Effector memory CD8-positive, alpha-beta T cell (primary cell): ENCODE measurements around the gene SLC39A3.

ENCODE experiments used
- ATAC-seq: fragments of 150-1000 bp; cut with Tn5 transposase; replicated peaks from 2 replicates; pipeline ENCODE4 v1.10.0; 2021; ENCODE audit warnings: mild to moderate bottlenecking, moderate library complexity
- DNase-seq, 3 experiments: peaks; one replicate each; pipeline ENCODE4 v3.0.0; 2021
- H3K27ac Mint-ChIP-seq, 2 donors: one replicate each; pipeline ENCODE4 v1.8.0; 2022; ENCODE audit warnings: mild to moderate bottlenecking in 2 of 2, mixed read lengths in 2 of 2, moderate library complexity in 2 of 2
- H3K27me3 Mint-ChIP-seq, 2 donors: one replicate each; pipeline ENCODE4 v1.8.0; 2022; ENCODE audit warnings: mixed read lengths in 2 of 2
- H3K36me3 Mint-ChIP-seq: one replicate; pipeline ENCODE4 v1.8.0; 2022; ENCODE audit warnings: mild to moderate bottlenecking, moderate library complexity, mixed read lengths; ENCODE audit not compliant: insufficient read depth
- H3K4me1 Mint-ChIP-seq, 2 donors: one replicate each; pipeline ENCODE4 v1.8.0; 2022; ENCODE audit warnings: low read depth in 2 of 2, mixed read lengths in 2 of 2
- H3K4me3 Mint-ChIP-seq, 2 donors: one replicate each; pipeline ENCODE4 v1.8.0; 2022; ENCODE audit warnings: mild to moderate bottlenecking in 2 of 2, mixed read lengths in 2 of 2, moderate library complexity in 2 of 2
- H3K9me3 Mint-ChIP-seq, 2 donors: one replicate each; pipeline ENCODE4 v1.8.0; 2022; ENCODE audit warnings: mixed read lengths in 2 of 2

Gene SLC39A3

DNA sequence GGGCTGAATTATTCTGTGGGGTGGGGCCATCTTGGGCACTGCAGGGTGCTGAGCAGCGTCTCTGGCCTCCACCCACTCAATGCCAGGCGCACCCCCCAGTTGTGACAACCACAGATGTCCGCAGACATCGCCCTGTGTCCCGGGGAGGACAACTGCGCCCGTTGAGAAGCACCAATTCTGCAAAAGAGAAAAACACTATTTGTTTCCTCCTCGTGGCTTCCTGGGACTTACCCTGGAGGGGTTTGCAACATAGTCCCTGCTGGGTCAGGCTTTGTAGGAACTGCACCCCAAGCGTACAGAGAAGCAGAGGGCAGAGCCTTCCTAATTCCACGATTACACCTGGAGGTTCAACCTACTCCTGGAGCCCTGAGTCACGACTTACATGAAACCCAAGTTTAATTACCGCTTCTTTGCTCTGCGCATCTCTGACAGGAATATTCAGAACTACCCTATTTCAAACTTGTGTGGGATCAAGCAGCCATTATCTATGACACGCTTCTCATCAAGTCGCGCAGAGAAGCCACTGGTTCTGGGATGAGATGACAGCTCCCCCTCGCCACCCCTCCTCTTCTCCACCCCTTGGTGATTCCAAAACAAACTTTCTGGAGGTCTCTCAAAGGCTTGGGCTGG, 11.1 kb upstream of the SLC39A3 start:
- H3K9me3 Mint-ChIP-seq: no peaks in the 10 kb centered on the region

DNA sequence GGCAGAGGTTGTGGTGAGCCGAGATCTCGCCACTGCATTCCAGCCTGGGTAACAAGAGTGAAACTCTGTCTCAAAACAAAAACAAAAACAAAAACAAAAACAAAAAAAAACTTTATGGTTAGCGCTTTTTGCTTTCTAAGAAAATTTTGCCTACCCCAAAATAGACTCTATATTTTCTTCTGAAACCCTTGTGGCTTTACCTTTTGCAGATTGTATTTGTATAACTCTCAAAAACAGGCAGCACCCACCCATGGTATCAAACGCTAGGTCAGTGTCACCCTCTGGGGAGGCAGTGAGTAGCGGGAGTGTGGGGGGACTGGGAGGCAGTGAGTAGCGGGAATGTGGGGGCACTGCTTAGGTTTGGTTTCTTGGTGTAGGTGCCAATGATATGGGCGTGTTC, 7.5 kb upstream of the SLC39A3 start:
- H3K36me3 Mint-ChIP-seq: peaks cover 3% of the 10 kb centered on the region

More for the DNA sequence above, 11.1 kb upstream of the SLC39A3 start:
- no peak overlapping the region for H3K4me3 Mint-ChIP-seq
- ATAC-seq: no peak
- peaks cover 0 to 3% of the 10 kb centered on the region in 2 donors for H3K4me1 Mint-ChIP-seq
- peaks cover 0 to 1% of the 10 kb centered on the region in 2 donors for H3K27me3 Mint-ChIP-seq
- H3K27ac Mint-ChIP-seq: no peak overlapping the region
- peaks cover 3% of the 10 kb centered on the region for H3K36me3 Mint-ChIP-seq
- DNase-seq: no peak

DNA sequence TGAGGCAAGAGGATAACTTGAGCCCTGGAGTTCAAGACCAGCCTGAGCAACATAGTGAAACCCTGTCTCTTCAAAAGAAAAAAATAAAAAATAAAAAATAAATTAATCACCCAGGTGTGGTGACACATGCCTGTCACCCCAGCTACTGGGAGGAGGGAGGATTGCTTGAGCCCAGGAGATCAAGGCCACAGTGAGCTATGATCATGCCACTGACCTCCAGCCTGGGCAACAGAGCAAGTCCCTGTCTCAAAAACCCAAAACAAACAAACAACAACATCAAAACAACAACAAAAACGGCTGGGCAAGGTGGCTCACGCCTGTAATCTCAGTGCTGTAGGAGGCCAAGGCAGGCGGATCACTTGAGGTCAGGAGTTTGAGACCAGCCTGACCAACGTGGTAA, 4.3 kb upstream of the SLC39A3 start:
- Mint-ChIP-seq H3K27me3 (peaks cover 20 to 40% of the 10 kb centered on the region in 2 donors), H3K4me1 (peaks cover 4 to 9% of the 10 kb centered on the region in 2 donors), H3K36me3 (peaks cover 7% of the 10 kb centered on the region), H3K9me3 (no peaks in the 10 kb centered on the region), H3K27ac (no peak overlapping the region), H3K4me3 (no peak overlapping the region)
- ATAC-seq (no peak), DNase-seq (no peak)

More for the DNA sequence above, 7.5 kb upstream of the SLC39A3 start:
- no peak for ATAC-seq
- Mint-ChIP-seq H3K4me3 (no peak overlapping the region), H3K9me3 (no peaks in the 10 kb centered on the region), H3K4me1 (peaks cover 0 to 3% of the 10 kb centered on the region in 2 donors), H3K27ac (no peak overlapping the region), H3K27me3 (peaks cover 12 to 26% of the 10 kb centered on the region in 2 donors)
- no peak for DNase-seq

DNA sequence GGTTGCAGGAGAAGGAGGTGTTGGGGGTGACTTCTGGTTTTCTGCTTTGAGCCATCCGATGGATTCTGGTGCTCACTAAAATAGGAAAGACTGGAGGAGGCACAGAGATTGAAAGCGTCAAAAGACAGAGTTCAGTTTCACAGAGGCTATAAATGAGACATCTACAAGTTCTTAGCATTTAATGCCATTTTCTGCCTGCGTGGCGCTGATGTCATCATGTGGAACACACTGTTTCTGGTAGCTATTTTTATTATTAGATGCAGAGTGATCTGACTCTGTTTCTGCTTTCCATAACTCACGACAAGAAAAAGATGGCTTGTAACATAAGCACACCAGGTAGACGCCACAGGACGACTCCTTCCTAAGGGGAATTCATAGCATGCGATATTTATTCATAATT, 3.3 kb upstream of the SLC39A3 start:
- H3K4me3 Mint-ChIP-seq: no peak overlapping the region

DNA sequence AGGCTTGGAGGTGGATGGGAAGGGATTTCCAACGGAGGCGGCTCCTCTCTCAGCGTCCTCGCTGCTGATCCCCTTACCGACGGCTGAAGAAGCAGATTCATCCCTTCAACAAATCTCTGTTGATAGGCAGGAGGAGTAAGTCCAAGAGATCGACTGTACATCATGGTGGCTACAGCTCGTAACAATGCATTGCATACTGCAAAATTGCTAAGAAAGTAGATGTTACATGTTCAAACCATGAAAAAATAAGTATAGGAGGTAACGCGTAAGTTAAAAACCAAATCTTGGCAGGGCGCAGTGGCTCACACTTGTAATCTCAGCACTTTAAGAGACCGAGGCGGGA, 468 bp upstream of the SLC39A3 start:
- no peaks in the 10 kb centered on the region for H3K9me3 Mint-ChIP-seq
- peak overlapping the region; percentile 16 to 71 for H3K27ac Mint-ChIP-seq
- ATAC-seq (no peak), DNase-seq (no peak)
- H3K4me1 Mint-ChIP-seq: peaks cover 14 to 19% of the 10 kb centered on the region in 2 donors
- peaks cover 20 to 32% of the 10 kb centered on the region in 2 donors for H3K27me3 Mint-ChIP-seq
- peak overlapping the region; percentile 82 to 88 for H3K4me3 Mint-ChIP-seq
- peaks cover 13% of the 10 kb centered on the region for H3K36me3 Mint-ChIP-seq

More for the DNA sequence above, 3.3 kb upstream of the SLC39A3 start:
- no peak for ATAC-seq
- Mint-ChIP-seq H3K9me3 (no peaks in the 10 kb centered on the region), H3K36me3 (peaks cover 7% of the 10 kb centered on the region), H3K4me1 (peaks cover 11 to 14% of the 10 kb centered on the region in 2 donors), H3K27me3 (peaks cover 20 to 40% of the 10 kb centered on the region in 2 donors), H3K27ac (no peak overlapping the region)
- no peak for DNase-seq

DNA sequence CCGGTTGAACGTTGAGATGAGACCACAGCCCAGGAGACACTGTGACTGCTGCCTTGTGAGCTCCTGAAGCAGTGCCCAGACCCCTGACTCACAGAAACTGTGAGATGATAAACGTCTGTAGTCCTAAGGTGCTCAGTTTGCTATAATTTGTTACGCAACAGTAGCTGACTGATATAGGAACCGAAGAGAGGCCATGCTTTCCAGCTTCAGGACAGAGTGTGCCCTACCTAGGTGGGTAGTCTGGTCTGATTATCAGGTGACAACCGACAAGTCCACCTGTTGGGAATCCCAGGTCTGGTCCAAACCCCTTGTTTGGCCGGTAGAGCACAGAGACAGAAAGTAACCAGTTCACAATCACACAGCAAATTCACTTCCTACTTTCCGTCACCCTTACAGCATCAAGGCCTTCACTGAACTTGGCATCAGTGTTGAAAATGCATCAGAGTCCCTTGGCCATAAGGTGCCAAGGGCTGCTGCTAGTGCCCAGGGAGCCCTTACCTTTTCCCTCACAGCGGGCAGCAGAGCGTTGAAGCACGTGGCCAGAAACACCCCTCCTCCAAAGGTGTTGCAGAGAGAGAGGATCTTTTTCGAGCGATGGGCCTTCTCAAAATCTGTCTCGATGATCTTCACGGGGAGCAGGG, 3.1 kb downstream of the SLC39A3 start:
- Mint-ChIP-seq H3K36me3 (peaks cover 16% of the 10 kb centered on the region), H3K27ac (no peak overlapping the region), H3K4me3 (no peak overlapping the region), H3K27me3 (peaks cover 1 to 7% of the 10 kb centered on the region in 2 donors), H3K4me1 (peaks cover 21 to 27% of the 10 kb centered on the region in 2 donors), H3K9me3 (no peaks in the 10 kb centered on the region)
- DNase-seq (no peak), ATAC-seq (no peak)

DNA sequence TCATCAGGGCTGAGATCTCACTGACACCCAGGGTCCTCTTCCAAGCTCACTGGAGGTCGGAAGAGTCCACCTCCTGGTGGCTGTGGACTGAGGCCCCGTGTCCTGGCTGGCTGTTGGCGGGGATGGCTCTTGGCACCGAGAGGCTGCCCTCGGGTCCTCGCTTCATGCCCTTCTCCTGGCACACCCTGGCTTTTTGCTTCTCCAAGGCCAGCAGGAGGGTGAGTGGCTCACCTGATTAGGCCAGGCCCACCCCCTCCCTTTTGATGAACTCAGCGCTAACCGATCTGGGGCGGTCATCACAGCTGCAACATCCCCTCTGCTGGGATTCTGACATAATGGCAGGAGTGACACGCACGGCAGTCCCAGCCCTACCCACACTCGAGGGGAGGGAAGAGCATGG, 4.4 kb downstream of the SLC39A3 start:
- ATAC-seq (no peak), DNase-seq (no peak)
- Mint-ChIP-seq H3K9me3 (no peaks in the 10 kb centered on the region), H3K27ac (no peak overlapping the region), H3K27me3 (no peaks in the 10 kb centered on the region), H3K4me1 (peaks cover 21 to 27% of the 10 kb centered on the region in 2 donors), H3K4me3 (no peak overlapping the region), H3K36me3 (peaks cover 16% of the 10 kb centered on the region)

DNA sequence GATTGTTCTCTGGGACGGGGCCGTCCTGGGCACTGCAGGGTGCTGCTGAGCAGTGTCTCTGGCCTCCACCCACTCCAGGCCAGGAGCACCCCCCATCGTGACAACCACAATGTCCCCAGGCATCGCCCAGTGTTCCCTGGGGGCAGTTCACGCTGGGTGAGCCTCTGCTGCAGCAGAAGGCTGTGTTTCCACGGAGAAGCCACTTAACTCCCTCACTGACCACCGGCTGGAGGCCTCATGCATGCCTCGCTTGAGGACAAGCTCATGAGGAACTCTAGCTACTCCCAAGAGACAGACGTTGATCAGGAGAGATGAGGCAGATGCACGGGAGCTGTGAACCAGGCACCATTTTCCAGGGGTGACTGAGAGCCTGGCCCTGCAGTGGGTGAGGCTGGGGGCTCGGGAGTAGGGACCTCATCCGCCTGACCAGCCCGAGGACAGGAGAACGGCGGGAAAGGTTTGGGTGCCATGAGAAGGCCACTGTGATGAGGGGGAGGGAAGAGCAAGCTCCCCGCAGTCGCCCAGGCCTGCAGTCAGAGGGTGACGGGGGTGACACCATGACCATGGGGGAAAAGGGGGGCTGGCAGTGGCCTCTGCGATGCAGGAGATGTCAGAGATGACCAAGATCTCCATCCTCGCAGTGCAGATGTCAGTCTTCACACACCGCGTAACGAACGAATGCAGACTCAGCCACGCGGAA, 5.1 kb downstream of the SLC39A3 start:
- H3K4me3 Mint-ChIP-seq: no peak overlapping the region
- H3K36me3 Mint-ChIP-seq: peaks cover 12% of the 10 kb centered on the region
- peaks cover 19 to 27% of the 10 kb centered on the region in 2 donors for H3K4me1 Mint-ChIP-seq
- ATAC-seq: no peak
- no peaks in the 10 kb centered on the region for H3K9me3 Mint-ChIP-seq
- DNase-seq: no peak
- no peaks in the 10 kb centered on the region for H3K27me3 Mint-ChIP-seq
- H3K27ac Mint-ChIP-seq: no peak overlapping the region

DNA sequence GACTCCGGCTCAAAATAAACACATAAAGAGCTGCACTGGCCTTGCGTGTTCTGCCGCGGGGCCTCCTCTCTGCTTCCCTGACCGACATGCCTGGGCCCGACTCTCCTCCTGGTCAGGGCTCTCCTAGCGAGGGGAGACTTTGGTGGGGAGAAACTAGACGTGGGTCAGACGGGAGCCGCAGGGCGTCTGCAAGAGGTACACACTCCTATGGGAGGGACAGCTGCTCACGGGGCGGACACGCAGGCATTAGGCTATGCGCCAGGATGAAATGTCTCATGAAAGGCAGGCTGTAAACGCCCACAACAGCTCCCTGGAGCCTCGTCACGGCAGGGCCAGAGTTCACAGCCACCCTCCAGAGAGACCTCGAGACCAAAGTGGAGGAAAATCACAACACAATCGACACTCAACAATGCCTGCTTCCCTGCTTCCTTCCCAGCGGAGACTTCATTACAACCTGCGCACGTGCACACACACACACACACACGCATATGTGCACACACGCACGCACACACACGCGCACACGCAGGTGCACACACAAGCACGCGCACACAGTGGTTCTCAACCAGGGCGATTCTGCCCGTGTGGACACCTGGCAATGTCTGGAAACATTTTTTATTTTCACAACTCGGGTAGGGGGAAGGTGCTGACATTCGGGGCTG, 5.8 kb downstream of the SLC39A3 start:
- DNase-seq: no peak
- Mint-ChIP-seq H3K4me3 (no peak overlapping the region), H3K36me3 (peaks cover 12% of the 10 kb centered on the region), H3K9me3 (no peaks in the 10 kb centered on the region), H3K4me1 (peaks cover 14 to 22% of the 10 kb centered on the region in 2 donors), H3K27me3 (no peaks in the 10 kb centered on the region), H3K27ac (no peak overlapping the region)
- no peak for ATAC-seq

DNA sequence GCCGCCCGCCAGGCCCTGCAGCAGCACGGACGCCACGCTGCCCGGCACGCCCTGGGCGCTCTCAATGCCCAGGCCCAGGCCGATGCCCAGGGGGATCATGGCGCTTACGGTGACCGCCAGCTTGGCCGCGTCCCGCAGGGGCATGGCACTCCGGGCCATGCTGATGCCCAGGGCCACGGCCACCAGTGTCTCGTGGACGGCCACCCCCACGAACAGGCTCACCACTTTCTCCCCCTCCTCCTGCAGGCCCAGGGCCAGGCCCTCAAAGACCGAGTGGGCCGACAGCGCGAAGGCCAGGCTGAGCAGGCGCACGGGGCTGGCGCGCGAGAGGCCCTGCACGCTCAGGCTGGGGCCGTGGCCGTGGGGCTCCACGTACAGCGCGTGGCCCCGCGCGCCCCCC, 6.9 kb downstream of the SLC39A3 start:
- Mint-ChIP-seq H3K4me1 (peaks cover 12 to 15% of the 10 kb centered on the region in 2 donors), H3K27me3 (no peaks in the 10 kb centered on the region), H3K4me3 (no peak overlapping the region), H3K9me3 (no peaks in the 10 kb centered on the region), H3K36me3 (peaks cover 12% of the 10 kb centered on the region), H3K27ac (no peak overlapping the region)
- ATAC-seq: no peak
- no peak for DNase-seq

DNA sequence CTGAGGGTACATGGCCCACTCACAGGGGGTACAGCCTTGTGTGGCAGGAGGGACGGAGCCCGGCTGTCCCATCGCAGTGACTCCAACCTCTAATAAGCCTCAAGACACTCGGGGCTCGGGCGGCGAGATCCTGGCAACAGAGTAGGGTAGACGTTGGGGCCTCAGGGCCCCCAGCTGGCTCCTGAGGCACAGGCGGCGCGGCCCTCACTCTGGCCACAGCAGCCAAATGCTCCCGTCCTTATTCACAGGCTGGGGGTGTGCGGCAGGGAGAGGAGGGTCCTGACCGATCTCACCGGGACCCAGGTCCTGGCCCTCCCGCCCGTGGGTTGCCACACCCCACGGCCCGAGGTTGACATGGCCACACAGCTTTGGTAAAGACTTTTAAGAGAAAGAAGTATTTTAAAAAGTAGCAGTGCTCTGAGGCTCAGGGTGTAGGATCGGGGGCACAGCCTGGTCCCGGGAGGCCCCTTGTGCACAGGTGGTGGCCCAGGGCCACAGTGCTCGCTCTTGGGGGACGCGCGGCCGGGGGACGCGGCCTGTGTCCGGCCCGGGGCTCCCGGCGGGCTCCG, 7.6 kb downstream of the SLC39A3 start:
- DNase-seq: no peak
- no peaks in the 10 kb centered on the region for H3K9me3 Mint-ChIP-seq
- no peak overlapping the region for H3K4me3 Mint-ChIP-seq
- H3K4me1 Mint-ChIP-seq: peaks cover 13 to 14% of the 10 kb centered on the region in 2 donors
- peaks cover 0 to 6% of the 10 kb centered on the region in 2 donors for H3K27me3 Mint-ChIP-seq
- H3K36me3 Mint-ChIP-seq: peaks cover 12% of the 10 kb centered on the region
- ATAC-seq: no peak
- peak overlapping the region in 1 of 2 donors; percentile 49 for H3K27ac Mint-ChIP-seq

DNA sequence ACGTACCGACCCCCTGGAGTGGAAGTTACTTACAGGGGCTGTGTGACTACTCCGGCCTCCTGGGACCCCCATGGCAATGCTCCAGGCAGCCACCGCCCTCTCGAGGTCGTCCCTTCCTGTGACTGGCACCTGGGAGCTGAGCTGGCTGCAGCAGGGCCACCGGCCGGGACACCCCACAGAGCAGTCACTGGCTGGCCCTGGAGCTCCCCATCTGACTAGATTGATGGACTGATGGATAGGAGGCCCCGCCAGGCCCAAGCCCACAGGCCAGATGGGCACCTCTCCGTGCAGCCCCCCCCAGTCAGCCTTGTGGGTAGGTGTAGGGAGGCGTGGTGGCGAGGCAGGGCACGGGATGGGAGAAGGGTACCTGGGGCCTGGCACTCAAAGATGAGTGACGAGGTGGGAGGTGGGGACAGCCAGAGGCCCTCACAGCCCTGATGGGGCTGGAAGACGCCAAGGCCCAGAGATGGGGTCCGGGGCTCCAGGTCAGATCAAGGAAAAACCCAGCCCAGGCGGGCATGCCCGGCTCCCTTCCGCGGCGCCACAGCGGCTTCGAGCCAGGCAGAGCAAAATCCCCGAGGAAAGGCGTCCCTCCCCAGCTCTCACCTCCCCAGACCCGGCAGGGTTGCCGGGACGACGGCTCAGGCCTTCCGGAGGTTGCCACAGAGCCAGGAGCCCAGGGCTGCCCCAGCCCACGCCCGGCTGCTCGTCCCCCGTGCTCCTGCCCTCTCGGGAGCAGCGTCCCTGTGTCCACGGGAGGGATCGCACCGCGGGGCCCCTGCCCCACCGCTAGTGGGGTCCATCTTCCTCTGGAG, 8.4 kb downstream of the SLC39A3 start:
- H3K27ac Mint-ChIP-seq: no peak overlapping the region
- ATAC-seq (no peak), DNase-seq (no peak)
- peaks cover 12% of the 10 kb centered on the region for H3K36me3 Mint-ChIP-seq
- peaks cover 1 to 14% of the 10 kb centered on the region in 2 donors for H3K27me3 Mint-ChIP-seq
- H3K4me1 Mint-ChIP-seq: peaks cover 8 to 17% of the 10 kb centered on the region in 2 donors
- H3K4me3 Mint-ChIP-seq: no peak overlapping the region
- H3K9me3 Mint-ChIP-seq: no peaks in the 10 kb centered on the region
